ENCODE measurements around the gene LPXN.
A peak's percentile ranks its signal among the peaks of the same experiment; 100 is the strongest.
"Not testable (repeated sequence)": the region's sequence is repeated elsewhere in the genome, so short reads cannot be mapped to it uniquely, and the experiment has no call there.

The LPXN gene

GRCh38 chr11:58579192-58580129, 3.8 kb upstream of the LPXN start:
- DNase-seq (peak; percentile 92), ATAC-seq (peak; percentile 50)

DNA sequence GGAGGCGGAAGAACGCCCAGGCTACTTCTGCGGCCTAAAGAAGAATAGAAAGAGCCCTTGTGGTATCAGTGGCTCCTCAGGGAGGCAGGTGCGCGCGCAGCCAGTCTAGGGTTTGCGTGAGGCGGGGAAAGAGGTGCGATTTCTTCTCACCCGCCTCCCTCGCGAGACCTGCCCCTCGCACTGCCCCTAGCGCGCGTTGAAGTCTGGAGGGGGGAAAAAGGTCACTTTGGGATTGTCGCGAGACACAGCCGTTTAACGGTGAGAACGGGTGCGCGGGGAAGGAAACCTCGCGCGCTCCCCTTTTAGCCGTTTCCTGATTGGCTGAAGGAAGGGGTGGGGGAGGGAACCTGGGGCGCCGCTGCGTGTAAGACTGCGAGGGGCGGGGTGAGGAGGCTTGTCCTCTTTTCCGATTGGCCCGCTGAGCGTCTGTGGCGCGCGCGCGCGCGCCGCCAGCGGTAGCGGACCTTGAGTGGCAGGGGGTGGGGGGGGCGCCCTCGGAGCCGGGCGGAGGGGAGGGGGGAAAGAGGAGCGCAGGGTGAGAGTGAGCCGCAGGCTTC, 3.1 kb upstream of the LPXN start, which contains the start of gene ZFP91:
ZFP91 (plus strand) TSS at position 429 of the 557 bp plus-strand sequence. CDS start 219 bp downstream, outside the sequence.
- ATAC-seq (peak; percentile 57), DNase-seq (peak; percentile 96)

DNA sequence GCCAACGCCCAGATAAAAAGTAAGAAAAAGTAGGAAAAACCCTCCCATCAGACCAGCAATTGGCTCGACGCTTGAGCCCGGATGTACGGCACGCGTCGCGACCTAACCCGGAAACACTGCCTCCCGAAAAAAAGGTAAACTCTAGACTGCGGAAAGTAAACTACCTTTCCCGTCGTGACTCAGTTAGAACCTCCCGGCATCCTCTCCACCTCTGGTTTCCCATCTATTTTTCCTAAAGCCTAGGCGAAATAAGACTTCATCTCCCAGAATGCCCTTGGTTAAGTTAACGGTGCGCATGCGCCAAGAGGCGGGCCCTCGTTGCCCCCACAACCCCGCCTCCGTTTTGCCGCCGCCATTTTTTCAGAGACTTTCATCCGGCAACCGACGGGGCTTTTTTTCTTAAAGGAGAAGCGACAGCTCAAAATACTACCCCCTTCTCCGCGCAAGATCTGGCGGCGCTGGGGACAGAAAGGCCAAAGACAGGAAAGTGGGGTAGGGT, 2.5 kb upstream of the LPXN start:
- ATAC-seq (peak; percentile 41), DNase-seq (peak; percentile 90)

DNA sequence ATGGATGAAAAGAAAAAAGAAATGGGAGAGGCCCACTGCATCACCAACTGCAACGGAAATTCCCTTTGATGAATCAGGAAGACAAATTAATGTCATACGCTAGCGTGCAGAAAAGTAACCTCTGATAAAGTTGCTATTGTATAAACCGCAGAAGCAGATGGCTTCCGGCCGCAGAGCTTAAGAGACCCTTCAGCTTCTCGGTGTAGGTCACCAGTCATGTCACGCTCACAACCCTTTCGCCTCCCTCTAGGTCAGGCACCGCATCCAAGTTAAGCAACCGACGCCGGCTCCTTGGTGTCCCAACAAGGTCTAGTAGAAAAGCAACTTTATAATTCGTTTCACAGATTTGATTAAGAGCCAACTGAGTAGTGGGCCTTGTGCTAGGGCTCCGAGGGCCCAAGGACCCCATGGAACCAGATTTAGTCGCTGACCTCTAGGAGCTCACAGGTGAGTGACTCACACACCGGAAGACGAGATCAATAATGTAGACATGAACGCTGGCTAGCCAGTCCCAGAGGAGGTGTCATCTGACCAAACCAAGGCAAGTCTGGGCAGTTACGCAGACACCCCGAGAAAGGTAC, 2.0 kb upstream of the LPXN start:
- DNase-seq: peak; percentile 78
- ATAC-seq: peak; percentile 55

GRCh38 chr11:58576887-58577471, 1.3 kb upstream of the LPXN start:
- DNase-seq (no peak), ATAC-seq (no peak)

GRCh38 chr11:58574881-58575280, 775 bp downstream of the LPXN start:
- DNase-seq (no peak), ATAC-seq (no peak)

- ATAC-seq: peak; percentile 32
- peak; percentile 78 for DNase-seq
Measured at GRCh38 chr11:58573451-58574104, 2.1 kb downstream of the LPXN start.

GRCh38 chr11:58572906-58573305, 2.8 kb downstream of the LPXN start:
- peak; percentile 22 for DNase-seq
- not testable (repeated sequence) for ATAC-seq

- peak; percentile 77 for DNase-seq
- ATAC-seq: peak; percentile 88
Measured at GRCh38 chr11:58567889-58568512, 7.7 kb downstream of the LPXN start.

DNA sequence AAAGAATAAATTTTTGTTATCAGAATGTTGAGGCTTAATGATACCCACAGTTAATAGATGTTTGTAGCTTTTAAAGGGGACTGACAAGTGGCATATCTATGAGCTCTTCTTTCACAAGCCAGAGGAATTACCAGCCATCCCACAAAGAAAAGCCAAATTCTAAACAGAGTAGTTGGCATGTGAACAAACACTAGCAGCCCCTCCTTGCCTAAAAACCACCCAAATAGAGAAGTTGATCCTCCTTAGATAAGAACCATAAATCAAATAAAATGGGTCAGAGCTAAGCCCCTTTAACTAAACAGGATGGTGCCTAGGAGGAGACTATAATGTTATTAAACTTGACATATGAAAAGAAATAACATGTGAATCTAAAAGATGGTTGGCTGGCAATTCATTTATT, 11.4 kb downstream of the LPXN start:
- DNase-seq: no peak

DNA sequence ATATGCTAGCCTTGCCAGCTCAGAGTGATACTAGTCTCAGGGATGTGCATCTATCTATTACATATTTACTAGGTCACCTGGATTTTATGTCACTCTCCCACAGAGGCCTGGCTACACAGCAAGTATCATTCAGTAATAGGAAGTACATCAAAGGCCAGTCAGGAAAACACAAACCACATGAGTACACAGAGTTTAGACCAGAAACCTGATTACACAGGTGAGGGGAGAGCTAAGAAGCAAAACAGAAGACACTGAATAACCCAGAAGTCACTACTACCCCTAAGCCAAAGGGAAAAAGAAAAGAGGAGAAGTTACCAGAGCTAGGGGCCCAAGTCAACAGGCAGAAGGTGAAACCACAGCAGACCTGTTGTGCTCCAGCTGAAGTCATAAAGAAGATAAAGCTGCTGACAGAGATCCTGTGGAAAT, 13.3 kb downstream of the LPXN start:
- ATAC-seq: no peak
- DNase-seq: no peak

More for the DNA sequence above, 11.4 kb downstream of the LPXN start:
- ATAC-seq: no peak

- DNase-seq (no peak), ATAC-seq (no peak)
Measured at GRCh38 chr11:58561394-58562098, 14.1 kb downstream of the LPXN start.

GRCh38 chr11:58560842-58561241, 14.8 kb downstream of the LPXN start:
- DNase-seq (no peak), ATAC-seq (no peak)

GRCh38 chr11:58549644-58550043, 26.0 kb downstream of the LPXN start:
- ATAC-seq (no peak), DNase-seq (no peak)

GRCh38 chr11:58546841-58547240, 28.8 kb downstream of the LPXN start:
- no peak for ATAC-seq
- DNase-seq: no peak

DNA sequence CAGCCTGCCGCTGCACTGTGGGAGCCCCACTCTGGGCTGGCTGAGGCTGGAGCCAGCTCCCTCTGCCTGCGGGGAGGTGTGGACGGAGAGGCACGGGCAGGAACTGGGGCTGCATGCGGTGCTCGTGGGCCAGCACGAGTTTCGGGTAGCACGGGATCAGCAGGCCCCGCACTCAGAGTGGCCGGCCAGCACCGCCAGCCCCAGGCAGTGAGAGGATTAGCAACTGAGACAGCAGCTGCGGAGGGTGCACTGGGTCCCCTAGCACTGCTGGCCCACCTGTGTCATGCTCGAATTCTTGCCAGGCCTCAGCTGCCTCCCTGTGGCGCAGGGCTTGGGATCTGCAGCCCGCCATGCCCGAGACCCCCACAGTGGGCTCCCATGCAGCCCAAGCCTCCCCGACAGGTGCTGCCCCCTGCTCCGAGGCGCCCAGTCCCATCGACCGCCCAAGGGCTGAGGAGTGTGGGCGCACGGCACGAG, 43.8 kb downstream of the LPXN start:
- ATAC-seq (no peak), DNase-seq (no peak)

DNA sequence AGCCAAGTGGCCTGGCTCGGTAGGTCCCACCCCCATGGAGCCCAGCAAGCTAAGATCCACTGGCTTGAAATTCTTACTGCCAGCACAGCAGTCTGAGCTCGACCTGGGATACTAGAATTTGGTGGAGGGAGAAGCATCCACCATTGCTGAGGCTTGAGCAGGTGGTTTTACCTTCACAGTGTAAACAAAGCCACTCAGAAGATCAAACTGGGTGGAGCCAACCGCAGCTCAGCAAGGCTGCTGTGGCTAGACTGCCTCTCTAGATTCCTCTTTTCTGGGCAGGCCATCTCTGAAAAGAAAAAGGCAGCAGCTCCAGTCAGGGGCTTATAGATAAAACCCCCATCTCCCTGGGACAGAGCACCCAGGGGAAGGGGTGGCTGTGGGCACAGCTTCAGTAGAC, 45.4 kb downstream of the LPXN start:
- ATAC-seq (no peak), DNase-seq (no peak)

GRCh38 chr11:58527429-58527828, 48.2 kb downstream of the LPXN start:
- no peak for ATAC-seq

DNA sequence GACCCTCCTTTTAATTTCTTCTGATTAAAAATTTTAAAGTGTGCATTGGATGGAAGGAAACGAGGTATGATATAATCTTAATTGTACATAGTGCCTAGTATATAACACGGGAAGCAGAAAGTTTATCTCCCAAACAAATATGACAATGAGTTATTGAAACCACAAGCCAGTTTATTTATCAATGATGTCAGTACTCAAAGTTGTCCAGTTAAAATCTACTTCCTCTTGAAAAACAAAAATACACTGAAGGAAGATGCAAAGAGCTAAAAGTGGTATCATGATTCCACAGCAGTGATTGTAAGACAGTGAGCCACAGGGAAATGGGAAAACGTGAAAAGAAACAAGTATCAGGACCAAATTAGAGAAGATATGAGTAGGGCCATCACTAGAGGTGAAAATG, 48.9 kb downstream of the LPXN start:
- no peak for ATAC-seq
- no peak for DNase-seq

More at GRCh38 chr11:58527429-58527828, 48.2 kb downstream of the LPXN start:
- DNase-seq: no peak

DNA sequence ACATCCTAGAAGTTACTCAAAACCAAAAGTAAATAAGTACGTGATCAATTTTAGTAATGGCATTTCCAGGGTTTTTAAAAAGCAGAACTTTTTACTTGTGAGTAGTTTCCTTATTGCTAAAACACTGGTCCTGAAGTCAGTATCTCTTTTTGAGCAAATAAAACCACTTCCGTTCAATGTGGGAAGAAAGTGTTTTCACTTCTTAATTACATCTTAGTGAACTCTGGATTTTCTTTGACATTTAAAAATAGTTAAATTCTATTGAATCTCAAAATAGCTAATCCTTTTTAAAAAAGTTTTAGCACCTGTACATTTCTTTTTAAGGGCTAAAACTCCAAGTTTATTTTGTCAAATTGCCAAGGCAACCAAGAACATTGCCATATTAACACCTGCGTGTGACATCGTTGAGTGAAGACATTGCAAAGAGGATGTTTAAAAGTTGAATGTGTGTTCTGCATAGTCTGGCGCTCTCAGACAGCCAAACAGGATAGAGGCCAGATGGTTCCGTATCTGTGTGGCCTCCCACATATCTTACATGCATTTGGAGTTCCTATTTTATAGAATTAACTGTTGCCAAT, 50.5 kb downstream of the LPXN start:
- peak; percentile 84 for ATAC-seq
- DNase-seq: no peak

Measured in stimulated activated naive CD8-positive, alpha-beta T cell treated with anti-CD3 and anti-CD28 coated beads, Interleukin-15, Interleukin-2, amounts not matched to agents 100 U/mL and 50 U/mL, for 24 hours (primary cell).